Activated CD4-positive, alpha-beta T cell treated with anti-CD3 and anti-CD28 coated beads, Interleukin-2, amount 10 ng/mL, durations not matched to agents 24 days and 14 days (primary cell): ENCODE data around the gene PGS1. TPM values are rescaled to one million over a fixed set of nuclear protein-coding genes. Genes with fewer than 3 reads are reported as not detected.

Experiments used
- DNase-seq: peaks from one replicate; pipeline ENCODE4 v3.0.0; 2022
- H3K27ac Mint-ChIP-seq: one replicate; pipeline ENCODE4 v1.8.0; 2022; ENCODE audit warnings: mild to moderate bottlenecking, mixed read lengths
- H3K27me3 Mint-ChIP-seq: one replicate; pipeline ENCODE4 v1.8.0; 2022; ENCODE audit warnings: mixed read lengths
- H3K36me3 Mint-ChIP-seq: one replicate; pipeline ENCODE4 v1.8.0; 2022; ENCODE audit warnings: low read depth, mild to moderate bottlenecking, mixed read lengths
- H3K4me1 Mint-ChIP-seq: one replicate; pipeline ENCODE4 v1.8.0; 2021; ENCODE audit warnings: mixed read lengths
- H3K4me3 Mint-ChIP-seq: one replicate; pipeline ENCODE4 v1.8.0; 2022; ENCODE audit warnings: mild to moderate bottlenecking, moderate library complexity, mixed read lengths
- H3K9me3 Mint-ChIP-seq: one replicate; pipeline ENCODE4 v1.8.0; 2021; ENCODE audit warnings: mixed read lengths
- intact Hi-C: fragments of 100-400 bp; cut with micrococcal nuclease; formaldehyde crosslinking; loops from one replicate; pipeline ENCODE4 v1.15.1; 2023
- total RNA-seq: library from RNA; stranded (reverse); gene quantifications from 2 replicates; pipeline ENCODE4 v1.2.3, GENCODE V29; 2022

Gene PGS1
- total RNA-seq, 1 donor from 2014 or later, result 67.8 TPM

DNA sequence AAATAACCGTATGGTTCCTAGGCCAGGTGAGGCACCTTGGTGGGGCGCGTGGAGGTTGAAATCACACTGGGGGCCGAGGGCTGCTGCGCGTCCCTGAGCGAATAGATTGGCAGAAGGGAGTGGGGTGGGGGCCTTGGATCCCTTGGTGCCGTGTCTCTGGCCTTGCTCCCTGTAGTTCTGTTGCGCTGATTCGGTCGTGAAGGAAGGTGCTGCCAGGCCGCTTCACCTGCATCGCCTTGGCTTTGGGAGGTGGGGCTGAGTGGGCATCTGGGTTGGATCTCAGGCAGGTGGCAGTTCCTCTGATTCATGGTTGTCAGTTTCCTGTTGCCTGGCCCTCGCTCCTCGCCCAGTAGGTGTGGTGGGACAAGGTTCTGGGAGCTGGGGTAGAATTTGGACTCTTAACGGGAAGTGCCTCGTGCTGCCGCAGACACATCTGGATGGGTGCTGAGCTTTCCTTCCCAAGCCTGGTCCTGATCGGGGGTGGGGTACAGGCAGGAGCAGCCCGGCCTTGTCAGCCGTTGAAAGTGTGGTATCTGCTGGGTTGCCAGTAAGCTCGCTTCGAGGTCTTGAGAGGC, 30.1 kb downstream of the PGS1 start:
- Mint-ChIP-seq H3K9me3 (no peaks in the 10 kb centered on the region), H3K4me1 (peaks cover 63% of the 10 kb centered on the region), H3K27me3 (no peaks in the 10 kb centered on the region), H3K4me3 (no peak overlapping the region), H3K36me3 (peaks cover 52% of the 10 kb centered on the region), H3K27ac (peak overlapping the region; percentile 60)
- intact Hi-C loops, result no loop called here
- no peak for DNase-seq

- H3K27me3 Mint-ChIP-seq, result no peaks in the 10 kb centered on the region
- no peak overlapping the region for H3K4me3 Mint-ChIP-seq
- H3K9me3 Mint-ChIP-seq, result no peaks in the 10 kb centered on the region
- H3K4me1 Mint-ChIP-seq, result peaks cover 71% of the 10 kb centered on the region
- peaks cover 48% of the 10 kb centered on the region for H3K36me3 Mint-ChIP-seq
- intact Hi-C loops, result no loop called here
- DNase-seq, result no peak
- H3K27ac Mint-ChIP-seq, result peak overlapping the region; percentile 60
These were observed 30.9 kb downstream of the PGS1 start for GRCh38 chr17:78409191-78409928.

DNA sequence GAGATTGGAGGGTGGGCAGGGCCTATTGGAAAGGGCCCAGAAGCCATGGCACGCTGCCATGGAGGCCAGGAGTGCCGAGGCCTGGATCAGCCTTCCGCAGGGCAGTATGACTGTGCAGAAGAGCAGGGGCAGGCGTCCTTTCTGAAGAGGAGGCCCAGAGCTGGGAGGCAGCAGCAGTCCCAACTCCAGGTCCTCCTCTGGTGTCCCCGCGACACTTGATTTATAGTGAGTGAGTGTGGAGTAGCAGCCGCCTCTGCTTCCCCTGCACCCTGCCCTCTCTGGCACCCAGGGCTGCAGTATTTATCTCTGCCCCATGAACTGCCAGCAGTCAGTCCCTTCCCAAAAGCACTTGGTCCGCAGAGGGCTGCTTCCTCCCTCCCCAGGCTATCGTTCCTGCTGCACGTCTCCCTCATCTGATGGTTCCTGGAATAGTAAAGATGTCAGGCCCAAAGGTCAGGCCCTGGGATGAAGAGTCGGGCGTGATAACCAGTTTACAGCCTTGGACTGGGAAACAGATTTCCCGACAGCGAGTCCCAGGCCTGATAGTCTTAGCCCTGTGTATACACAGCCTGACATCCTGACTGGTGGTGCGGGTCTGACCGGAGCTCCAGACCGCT, 32.9 kb downstream of the PGS1 start:
- DNase-seq, result no peak
- H3K36me3 Mint-ChIP-seq, result peaks cover 41% of the 10 kb centered on the region
- intact Hi-C loops, result no loop called here
- no peak overlapping the region for H3K4me3 Mint-ChIP-seq
- H3K9me3 Mint-ChIP-seq, result no peaks in the 10 kb centered on the region
- no peaks in the 10 kb centered on the region for H3K27me3 Mint-ChIP-seq
- peaks cover 82% of the 10 kb centered on the region for H3K4me1 Mint-ChIP-seq
- H3K27ac Mint-ChIP-seq, result peak overlapping the region; percentile 80

- H3K4me1 Mint-ChIP-seq, result peaks cover 84% of the 10 kb centered on the region
- DNase-seq, result peak; percentile 86
- peaks cover 46% of the 10 kb centered on the region for H3K36me3 Mint-ChIP-seq
- no peaks in the 10 kb centered on the region for H3K9me3 Mint-ChIP-seq
- intact Hi-C loops, result no loop called here
- H3K4me3 Mint-ChIP-seq, result peak overlapping the region; percentile 85
- no peaks in the 10 kb centered on the region for H3K27me3 Mint-ChIP-seq
- peak overlapping the region; percentile 95 for H3K27ac Mint-ChIP-seq
These were observed 34.0 kb downstream of the PGS1 start for GRCh38 chr17:78412403-78412802.

- no peaks in the 10 kb centered on the region for H3K27me3 Mint-ChIP-seq
- intact Hi-C loops, result no loop called here
- H3K36me3 Mint-ChIP-seq, result peaks cover 40% of the 10 kb centered on the region
- peak; percentile 91 for DNase-seq
- H3K27ac Mint-ChIP-seq, result peak overlapping the region; percentile 95
- peaks cover 76% of the 10 kb centered on the region for H3K4me1 Mint-ChIP-seq
- H3K4me3 Mint-ChIP-seq, result peak overlapping the region; percentile 85
- no peaks in the 10 kb centered on the region for H3K9me3 Mint-ChIP-seq
These were observed 36.0 kb downstream of the PGS1 start for GRCh38 chr17:78414178-78415162.

DNA sequence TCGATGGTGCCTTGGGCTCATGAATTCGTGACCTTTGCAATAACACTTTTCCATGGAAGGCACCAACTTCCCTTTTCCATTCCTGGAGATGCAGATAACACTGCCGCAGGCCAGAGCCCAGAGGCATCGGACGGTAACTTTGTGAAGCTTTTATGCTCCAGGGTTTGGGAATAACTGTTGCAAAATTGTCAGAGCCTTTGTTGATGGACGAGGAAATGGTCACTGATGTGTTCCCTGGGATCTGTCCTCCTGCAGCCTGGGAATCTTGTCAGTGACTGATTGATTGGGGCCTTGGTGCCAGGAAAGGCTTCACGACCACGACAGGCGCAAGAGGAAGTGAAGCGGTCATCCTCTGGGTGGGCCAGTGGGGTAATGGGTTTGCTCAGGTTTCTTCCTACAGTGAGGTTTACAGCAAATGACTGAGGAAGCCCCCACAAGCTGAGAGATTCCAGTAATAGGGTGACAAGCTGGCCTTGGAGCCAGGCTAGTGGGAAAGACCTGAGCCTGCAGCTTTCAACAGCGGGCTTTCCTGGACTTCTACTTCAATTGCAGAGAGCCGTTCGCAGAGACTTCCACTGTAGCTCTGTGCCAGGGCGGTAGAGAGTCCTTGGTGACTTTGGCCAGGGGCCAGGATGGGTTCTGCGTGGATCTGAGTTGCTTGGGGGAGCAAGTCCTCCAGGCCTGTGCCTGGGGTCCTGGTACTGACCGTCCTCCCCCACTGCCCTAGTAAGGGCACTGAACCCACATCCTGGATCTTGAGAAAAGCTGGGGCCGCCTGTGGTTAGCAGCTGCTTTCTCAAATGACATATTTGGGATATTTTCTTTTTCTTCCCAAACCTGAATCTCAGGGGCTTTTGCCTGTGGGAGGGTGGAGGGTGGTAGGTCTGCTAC, 37.6 kb downstream of the PGS1 start:
- Mint-ChIP-seq H3K4me1 (peaks cover 79% of the 10 kb centered on the region), H3K27me3 (no peaks in the 10 kb centered on the region), H3K4me3 (peak overlapping the region; percentile 85), H3K9me3 (no peaks in the 10 kb centered on the region), H3K27ac (peak overlapping the region; percentile 95), H3K36me3 (peaks cover 48% of the 10 kb centered on the region)
- intact Hi-C loops, result no loop called here
- DNase-seq, result no peak

- Mint-ChIP-seq H3K4me1 (peaks cover 81% of the 10 kb centered on the region), H3K27me3 (no peaks in the 10 kb centered on the region), H3K9me3 (no peaks in the 10 kb centered on the region), H3K4me3 (peak overlapping the region; percentile 85), H3K36me3 (peaks cover 50% of the 10 kb centered on the region), H3K27ac (peak overlapping the region; percentile 84)
- DNase-seq, result no peak
- intact Hi-C loops, result no loop called here
These were observed 38.5 kb downstream of the PGS1 start for GRCh38 chr17:78416791-78417530.

DNA sequence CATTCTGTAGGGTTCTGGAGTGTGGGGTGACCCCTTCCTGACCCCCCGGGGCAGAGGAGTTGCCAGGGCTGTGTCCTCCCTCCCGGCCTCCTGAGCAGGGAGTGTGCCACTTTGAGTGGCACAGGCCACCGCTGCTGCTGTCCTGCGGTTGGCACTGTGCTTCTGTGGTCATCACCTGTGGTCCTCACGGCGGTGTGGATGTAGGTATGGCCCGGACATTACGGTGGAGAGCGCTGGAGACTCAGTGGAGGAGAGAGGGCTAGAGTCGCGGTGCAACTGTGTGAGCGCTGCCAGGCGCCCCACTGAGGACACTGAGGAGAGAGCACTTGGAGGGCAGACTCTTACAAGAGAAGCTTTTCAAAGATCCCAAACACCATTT, 39.1 kb downstream of the PGS1 start:
- no peaks in the 10 kb centered on the region for H3K27me3 Mint-ChIP-seq
- no peaks in the 10 kb centered on the region for H3K9me3 Mint-ChIP-seq
- peaks cover 52% of the 10 kb centered on the region for H3K36me3 Mint-ChIP-seq
- peaks cover 78% of the 10 kb centered on the region for H3K4me1 Mint-ChIP-seq
- intact Hi-C loops, result no loop called here
- no peak for DNase-seq
- H3K27ac Mint-ChIP-seq, result peak overlapping the region; percentile 84
- peak overlapping the region; percentile 85 for H3K4me3 Mint-ChIP-seq

DNA sequence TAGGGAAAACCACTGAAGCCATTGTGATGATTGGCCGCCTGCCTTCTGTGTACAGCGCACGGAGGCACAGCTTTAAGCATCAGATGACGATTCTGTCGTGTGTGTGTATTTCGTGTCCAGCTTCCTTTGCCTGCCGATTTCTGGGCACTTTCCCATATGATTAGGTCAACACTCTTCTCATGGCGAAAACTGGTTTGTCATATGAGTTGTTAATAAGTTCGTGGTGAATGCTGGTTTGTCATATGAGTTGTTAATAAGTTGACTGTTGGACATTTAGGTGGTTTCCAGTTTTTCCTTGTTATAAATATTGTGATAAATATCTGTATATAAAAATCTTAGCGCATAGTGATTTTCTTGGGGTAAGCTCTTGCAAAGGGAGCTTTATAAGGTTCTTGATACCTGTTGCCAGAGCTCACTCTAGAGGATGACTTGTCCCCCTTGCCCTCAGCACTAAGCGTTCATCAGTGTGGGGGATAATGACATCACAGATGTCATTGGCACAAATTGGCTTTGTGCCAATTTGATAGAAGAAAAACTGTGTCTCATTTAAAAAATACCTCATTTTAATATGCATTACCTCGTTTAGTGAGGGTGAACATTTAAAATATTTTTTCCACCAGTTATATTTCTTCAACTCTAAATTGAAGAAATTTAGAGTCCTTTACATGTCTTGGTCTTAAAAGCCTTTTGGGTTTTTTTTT, 40.0 kb downstream of the PGS1 start:
- H3K4me1 Mint-ChIP-seq, result peaks cover 71% of the 10 kb centered on the region
- intact Hi-C loops, result no loop called here
- H3K9me3 Mint-ChIP-seq, result no peaks in the 10 kb centered on the region
- peak overlapping the region; percentile 77 for H3K27ac Mint-ChIP-seq
- H3K27me3 Mint-ChIP-seq, result no peaks in the 10 kb centered on the region
- DNase-seq, result no peak
- H3K36me3 Mint-ChIP-seq, result peaks cover 49% of the 10 kb centered on the region
- no peak overlapping the region for H3K4me3 Mint-ChIP-seq

- Mint-ChIP-seq H3K36me3 (peaks cover 56% of the 10 kb centered on the region), H3K9me3 (no peaks in the 10 kb centered on the region), H3K27ac (peak overlapping the region; percentile 77), H3K4me1 (peaks cover 54% of the 10 kb centered on the region), H3K27me3 (no peaks in the 10 kb centered on the region), H3K4me3 (no peak overlapping the region)
- intact Hi-C loops, result loop anchor here (5.0 kb wide), 1 partner anchor 168 kb away; no protein-coding TSS in a partner anchor
- no peak for DNase-seq
These were observed 41.7 kb downstream of the PGS1 start for GRCh38 chr17:78419970-78420815.

- Mint-ChIP-seq H3K4me1 (peaks cover 46% of the 10 kb centered on the region), H3K27me3 (no peaks in the 10 kb centered on the region), H3K9me3 (no peaks in the 10 kb centered on the region), H3K36me3 (peaks cover 58% of the 10 kb centered on the region), H3K4me3 (no peak overlapping the region), H3K27ac (peak overlapping the region; percentile 77)
- no peak for DNase-seq
- intact Hi-C loops, result loop anchor here (5.0 kb wide), 1 partner anchor 169 kb away; no protein-coding TSS in a partner anchor
These were observed 42.7 kb downstream of the PGS1 start for GRCh38 chr17:78421084-78421533.
